Head of caudate nucleus (tissue), 42 donors: Measurements from ENCODE around the gene BDNF.
A peak's percentile ranks its signal among the peaks of the same experiment; 100 is the strongest.
"Not testable (repeated sequence)": the region's sequence is repeated elsewhere in the genome, so short reads cannot be mapped to it uniquely, and the experiment has no call there.

Source experiments
- DNase-seq, 42 donors: peaks; one replicate each; pipeline versions ENCODE4 v3.0.0 to v3.0.0-alpha.2; 2020 to 2021; ENCODE audit warnings: mixed read lengths in 7 of 42
- intact Hi-C: fragments of 100-400 bp; cut with DNase I; formaldehyde crosslinking; loops from one replicate; pipeline ENCODE4 v1.15.0; 2022

The BDNF gene

DNA sequence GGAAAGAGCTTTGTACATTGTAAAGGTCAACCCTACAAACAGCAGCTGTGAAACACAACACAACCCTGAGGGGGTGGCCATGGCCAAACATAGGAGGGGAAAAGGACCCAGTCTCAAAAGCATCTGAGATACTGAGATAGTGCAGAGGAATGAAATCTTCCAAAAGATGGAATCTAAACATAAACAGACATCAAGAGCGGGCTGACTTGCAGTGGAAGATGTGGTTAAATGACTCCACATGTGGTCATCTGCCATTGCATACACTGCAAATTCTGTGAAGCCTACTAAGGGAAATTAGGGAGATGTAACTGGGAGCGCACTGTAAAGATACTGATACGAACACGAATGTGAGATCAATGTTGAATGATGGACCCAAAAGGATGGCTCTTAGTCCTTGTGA is 22.0 kb downstream of the BDNF start:
- DNase-seq, result no peak

DNA sequence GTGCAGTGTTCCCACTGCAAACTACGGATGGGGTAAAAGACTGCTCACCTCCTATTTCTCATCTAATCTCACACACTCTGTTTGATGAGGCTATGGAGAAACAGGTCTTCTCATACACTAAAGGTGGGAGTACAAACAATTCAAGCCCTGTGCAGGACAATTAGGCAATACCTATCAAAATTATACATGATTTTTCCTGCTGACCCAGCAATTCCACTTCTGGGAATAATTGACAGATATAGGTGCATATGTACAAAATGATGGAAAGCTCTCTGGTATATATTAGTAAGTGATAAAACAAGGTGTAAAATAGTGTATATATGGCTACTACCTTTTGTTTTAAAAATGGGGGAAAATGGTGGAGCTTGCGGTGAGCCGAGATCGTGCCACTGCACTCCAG is 23.1 kb downstream of the BDNF start:
- intact Hi-C loops, result no loop called here
- no peak for DNase-seq

More for the DNA sequence above, 22.0 kb downstream of the BDNF start:
- intact Hi-C loops, result no loop called here

DNA sequence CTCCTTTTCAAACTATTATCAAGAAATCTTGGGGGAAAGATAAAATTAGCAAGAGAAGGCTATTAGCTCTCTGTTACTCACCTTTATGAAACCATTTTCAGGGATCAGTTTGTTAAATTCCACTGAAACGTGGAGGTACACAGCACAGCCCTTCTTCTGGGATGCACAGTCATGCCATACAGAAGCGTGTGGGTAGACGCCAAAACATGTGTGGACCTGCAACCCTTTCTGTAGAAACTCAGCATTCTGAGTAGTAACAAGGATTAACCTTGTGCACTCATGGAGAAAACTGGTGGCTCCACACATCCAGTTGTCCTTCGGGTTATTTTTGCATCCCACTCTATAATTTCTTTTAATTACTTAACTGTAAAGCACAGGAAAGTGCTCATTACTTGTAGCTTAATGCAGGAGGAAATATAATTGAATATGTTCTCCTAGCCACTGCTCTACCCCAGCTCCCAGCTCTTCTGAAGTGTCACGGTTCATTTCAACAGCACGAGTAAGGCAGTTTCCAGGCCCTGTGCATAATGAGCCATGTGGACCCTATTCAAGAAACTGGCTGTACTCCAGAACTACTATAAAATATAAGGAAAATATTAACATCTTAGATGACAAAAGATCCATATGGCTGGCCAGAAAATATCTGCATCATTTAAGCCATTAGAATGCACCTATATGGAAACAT is 26.1 kb downstream of the BDNF start:
- DNase-seq, result no peak
- intact Hi-C loops, result no loop called here

DNA sequence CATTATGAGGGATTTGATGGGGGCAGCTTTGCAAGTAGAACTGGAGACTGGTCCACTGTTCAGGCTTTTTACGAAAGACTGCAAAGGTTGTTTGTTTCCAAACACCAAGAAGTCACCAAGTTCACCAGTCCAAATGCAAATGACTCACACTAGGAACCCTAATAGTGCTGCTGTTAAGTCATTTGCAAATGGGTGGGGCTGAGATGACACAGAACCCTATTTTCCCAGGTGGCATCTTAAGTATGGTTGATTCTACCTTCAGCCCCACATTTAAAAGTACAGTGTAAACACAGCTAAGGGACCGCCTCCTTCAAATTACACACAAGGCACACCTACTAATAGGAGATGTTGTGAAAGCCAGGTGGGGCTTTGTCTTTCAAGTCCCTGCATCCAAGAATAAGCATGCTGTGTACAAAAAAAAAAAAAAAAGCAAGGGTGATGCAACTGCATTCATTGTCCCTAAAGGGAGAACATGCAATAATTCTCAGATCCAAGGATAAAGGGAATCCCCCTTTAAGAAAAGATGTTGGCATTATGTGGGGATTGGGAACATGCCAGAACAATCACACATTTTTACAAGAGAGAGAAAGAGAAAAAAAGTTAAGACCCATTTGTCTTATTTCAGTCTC is 27.3 kb downstream of the BDNF start:
- no peak for DNase-seq
- intact Hi-C loops, result no loop called here

- intact Hi-C loops, DNase-seq: not testable (repeated sequence)
Observed at GRCh38 chr11:27665508-27666101, 34.6 kb downstream of the BDNF start.

DNA sequence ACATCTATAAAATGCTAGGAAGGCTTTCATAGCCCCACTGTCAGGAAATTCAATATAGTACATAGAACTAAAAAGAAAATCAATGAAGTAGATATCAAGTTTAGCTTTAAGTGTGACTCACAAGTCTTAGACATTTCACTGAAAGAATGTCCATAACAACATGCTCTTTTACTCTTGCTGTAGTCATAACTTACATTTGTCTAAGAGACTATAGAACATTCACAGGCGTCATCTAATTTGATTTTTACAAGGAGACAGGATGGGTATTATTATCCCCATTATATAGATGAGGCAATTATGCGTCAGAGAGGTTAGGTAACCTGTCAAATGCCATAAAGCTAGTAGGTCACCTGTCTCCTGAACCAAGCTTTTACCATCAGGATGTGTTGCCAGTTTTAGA is 36.9 kb downstream of the BDNF start:
- intact Hi-C loops, result no loop called here

DNA sequence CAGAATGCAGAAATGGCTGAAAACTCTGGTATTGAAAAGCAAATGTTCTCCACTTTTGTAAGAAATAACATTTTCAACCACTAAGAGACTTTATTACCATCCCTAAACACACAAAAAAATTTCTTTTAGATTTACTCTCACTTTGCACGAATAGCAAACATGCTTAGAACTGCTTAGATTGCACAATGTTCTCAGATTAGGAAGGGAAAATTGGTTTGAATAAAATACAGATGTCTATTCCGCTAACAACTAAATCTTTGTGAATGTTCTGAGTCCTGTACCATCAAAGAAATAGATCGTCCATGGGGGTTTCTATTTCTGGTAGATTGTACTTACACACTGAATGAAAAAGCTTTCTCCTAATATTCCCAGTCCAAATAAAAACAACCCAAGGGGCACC is 40.1 kb downstream of the BDNF start:
- intact Hi-C loops, result no loop called here
- DNase-seq, result no peak

More for the DNA sequence above, 36.9 kb downstream of the BDNF start:
- no peak for DNase-seq

DNA sequence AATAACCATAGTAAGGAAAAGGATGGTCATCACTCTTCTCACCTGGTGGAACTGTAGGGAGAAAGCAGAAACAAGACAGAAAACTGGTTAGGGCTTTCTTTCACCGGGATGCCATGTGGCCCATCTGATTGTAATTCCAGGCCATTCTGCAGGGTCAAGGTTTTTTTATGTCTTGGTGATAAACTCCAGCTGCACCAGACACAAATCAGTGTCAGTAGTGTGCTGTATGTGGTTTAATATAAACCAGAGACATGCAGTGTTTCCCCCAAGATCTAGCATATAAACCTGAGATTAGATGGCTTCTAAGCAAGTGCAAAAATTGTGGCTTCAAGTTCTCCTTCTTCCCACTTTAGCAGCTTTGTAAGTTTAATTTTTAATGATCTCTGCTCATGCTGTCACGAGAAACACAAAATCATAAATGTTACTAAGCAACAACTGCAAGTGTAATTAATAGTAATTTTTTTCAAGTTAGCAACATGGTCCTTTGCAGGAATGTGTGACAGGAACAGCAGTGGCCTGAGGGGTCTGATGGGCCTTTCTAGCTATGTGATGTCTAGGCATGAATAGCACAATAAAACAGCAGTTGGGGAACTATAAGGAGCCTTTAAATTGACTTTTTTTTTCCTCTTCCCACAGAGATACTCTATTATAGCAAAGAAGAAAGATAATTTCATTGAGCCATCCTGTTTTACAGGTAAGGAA is 41.6 kb downstream of the BDNF start:
- DNase-seq, result no peak
- intact Hi-C loops, result no loop called here

GRCh38 chr11:27656806-27657483 is 43.3 kb downstream of the BDNF start:
- DNase-seq, result no peak
- intact Hi-C loops, result no loop called here

- DNase-seq, result no peak
- intact Hi-C loops, result no loop called here
Observed at GRCh38 chr11:27656320-27656719, 43.9 kb downstream of the BDNF start.

GRCh38 chr11:27653990-27654758 is 46.1 kb downstream of the BDNF start:
- intact Hi-C loops, result no loop called here
- no peak for DNase-seq

DNA sequence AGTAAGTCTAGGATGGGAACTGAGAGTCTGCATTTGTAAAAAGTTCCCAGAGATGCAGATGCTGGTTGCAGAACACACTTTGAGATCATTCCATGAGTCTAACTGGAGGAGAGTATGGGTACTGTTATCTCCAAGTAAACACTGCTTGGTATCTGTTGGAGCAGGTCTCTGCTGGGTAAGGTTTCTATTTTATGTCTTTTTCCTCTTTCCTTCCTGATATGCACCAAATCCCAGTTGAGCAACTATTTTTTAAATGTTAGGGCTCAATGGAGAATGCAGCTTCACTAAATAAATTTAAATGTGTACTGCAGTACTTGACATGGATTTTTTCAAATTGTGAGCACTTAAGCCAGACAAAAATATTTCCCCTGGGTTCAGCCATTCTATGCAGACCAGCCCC is 48.5 kb downstream of the BDNF start:
- DNase-seq, result no peak
- intact Hi-C loops, result no loop called here

GRCh38 chr11:27650988-27651387 is 49.3 kb downstream of the BDNF start:
- DNase-seq, result no peak
- intact Hi-C loops, result no loop called here

DNA sequence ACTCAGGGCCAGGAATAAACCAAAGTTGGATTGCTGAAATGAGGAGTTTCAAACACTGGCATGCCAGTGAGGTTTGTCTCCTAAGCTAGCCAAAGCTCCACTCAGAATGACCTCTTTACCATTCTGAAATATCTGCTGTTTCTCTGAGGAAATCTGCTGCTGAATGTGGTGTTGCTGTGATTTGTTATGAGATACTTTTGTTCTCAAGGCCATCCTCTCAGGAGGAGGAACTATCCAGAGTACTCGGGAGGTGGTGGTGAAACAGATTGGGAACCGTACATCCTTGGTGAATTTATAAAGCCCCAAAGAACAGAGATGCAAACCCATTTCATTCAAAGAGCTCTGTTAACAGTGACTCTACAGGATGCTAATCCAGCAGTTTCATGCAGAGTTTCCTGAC is 50.5 kb downstream of the BDNF start:
- intact Hi-C loops, result no loop called here
- DNase-seq, result no peak

GRCh38 chr11:27648840-27649239 is 51.4 kb downstream of the BDNF start:
- intact Hi-C loops, result no loop called here
- DNase-seq, result no peak

DNA sequence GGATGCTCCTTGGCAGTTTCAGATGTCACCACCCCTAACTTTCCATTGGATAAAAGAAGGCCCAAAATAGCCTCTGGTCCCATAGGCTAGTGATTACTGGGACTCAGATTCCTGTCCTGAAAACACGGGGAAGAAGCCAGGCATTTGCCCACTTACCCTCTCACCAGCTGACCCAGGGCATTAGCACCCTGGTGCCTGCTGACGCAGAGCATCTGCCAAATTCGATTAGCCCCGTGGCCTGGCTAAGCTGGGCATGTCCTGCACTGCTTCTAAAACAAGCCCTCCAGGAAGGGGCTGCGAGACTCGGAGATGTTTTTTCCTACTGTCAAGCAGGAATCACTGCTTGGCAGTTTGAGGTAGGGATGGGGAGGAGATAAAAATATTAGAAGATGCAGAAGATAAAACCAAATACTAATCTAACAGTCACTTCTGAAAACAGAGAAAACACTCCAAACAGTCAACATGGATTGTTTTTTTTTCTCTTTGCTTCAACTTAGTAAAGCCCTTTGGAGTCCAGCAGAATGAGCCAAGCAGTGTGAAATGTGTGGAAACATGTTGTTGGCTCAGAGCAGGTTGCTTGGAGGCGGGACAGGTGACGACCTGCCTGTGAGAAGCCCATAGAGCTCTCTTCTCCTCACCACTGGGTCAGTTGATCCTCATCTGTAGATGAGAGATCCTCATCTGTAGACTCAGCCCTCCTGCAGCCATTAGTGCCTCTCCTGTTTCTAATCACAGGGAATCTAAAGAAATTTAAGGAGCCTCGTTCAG is 54.0 kb downstream of the BDNF start:
- intact Hi-C loops, result no loop called here
- peak in 3 of 42 donors; percentile 4 to 29 (median 8) for DNase-seq

DNA sequence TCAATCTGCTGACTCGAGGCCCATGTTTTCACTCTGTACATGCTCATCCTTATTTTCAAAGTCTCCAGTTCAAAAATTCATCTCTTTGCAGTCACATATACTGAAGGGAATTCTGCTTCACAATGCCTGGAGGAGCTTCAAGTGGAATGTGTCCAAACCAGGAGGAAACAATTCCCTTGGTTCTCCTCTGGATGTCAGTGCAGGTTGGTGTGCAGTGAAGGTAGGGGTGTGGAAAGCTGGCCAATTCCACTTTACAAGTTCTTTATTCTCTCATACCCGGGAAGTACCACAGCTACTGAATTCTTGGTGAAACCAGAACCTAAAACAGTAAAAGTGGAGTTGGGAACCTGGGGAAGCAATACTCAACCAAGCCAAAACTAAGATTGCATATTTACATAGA is 57.3 kb downstream of the BDNF start:
- intact Hi-C loops, result no loop called here
- no peak for DNase-seq

- DNase-seq, result no peak
- intact Hi-C loops, result no loop called here
Observed at GRCh38 chr11:27640954-27641353, 59.3 kb downstream of the BDNF start.
